Coronary artery (tissue), 2 donors: ENCODE measurements around the gene OAS3.
A peak's percentile ranks its signal among the peaks of the same experiment; 100 is the strongest.

Experiments used
- DNase-seq: peaks from one replicate; pipeline ENCODE4 v3.0.0-alpha.2; 2017; ENCODE audit warnings: low spot score
- H3K27ac ChIP-seq, 2 donors: fragments of 200-600 bp; sonication (generic); one replicate each; pipeline ENCODE4 v1.5.1; 2016 to 2019
- H3K4me3 ChIP-seq: fragments of 200-600 bp; sonication (generic); 2 replicates; pipeline ENCODE4 v1.5.1; 2016; ENCODE audit warnings: mild to moderate bottlenecking, moderate library complexity
- TF ChIP-seq, protein P1 (sequence below): fragments of 200-600 bp; sonication (generic); IDR thresholded peaks from one replicate; pipeline ENCODE4 v1.5.1; 2019; ENCODE audit warnings: antibody characterized with exemption

OAS3 gene

DNA sequence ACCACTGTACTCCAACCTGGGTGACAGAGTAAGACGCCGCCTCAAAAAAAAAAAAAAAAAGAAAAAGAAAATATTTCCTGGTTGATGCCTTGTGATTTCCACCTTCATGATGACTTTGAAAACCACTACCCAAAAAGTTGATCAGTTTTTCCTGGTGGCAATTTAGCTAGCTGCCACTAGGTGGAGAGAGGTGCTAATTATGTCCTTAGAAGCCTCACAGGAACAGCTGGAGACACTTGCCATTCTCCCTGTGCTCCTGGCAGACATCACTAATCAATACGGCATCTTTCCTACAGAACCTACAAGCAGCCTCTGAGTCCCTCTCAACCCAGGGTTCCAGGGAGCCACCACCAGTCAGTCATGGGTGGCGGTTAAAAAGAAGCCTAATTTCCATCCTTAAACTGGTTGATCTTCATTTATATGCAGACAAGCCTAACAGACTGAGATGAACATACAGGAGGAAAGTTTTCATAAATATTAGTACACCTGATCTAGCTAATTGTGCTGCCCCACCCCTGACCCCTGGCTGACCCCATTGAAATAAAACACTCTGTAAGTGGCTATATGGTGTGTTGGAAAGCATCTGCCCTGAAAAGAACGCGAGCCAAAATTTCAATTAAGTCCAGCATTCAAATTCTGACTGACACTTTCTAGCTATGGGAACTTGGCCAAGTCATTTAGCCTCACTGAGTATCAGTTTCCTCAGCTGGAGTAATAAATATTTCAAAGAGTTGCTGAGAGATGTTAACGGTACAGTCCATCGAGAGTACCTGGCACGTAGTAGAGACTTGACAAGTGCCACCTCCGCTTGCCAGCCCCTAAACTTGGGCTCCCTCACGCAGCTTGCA lies 37.8 kb upstream of the OAS3 start:
- no peak overlapping the region for H3K27ac ChIP-seq
- no peak for DNase-seq
- H3K4me3 ChIP-seq: no peak overlapping the region
- TF ChIP-seq, protein P1, sequence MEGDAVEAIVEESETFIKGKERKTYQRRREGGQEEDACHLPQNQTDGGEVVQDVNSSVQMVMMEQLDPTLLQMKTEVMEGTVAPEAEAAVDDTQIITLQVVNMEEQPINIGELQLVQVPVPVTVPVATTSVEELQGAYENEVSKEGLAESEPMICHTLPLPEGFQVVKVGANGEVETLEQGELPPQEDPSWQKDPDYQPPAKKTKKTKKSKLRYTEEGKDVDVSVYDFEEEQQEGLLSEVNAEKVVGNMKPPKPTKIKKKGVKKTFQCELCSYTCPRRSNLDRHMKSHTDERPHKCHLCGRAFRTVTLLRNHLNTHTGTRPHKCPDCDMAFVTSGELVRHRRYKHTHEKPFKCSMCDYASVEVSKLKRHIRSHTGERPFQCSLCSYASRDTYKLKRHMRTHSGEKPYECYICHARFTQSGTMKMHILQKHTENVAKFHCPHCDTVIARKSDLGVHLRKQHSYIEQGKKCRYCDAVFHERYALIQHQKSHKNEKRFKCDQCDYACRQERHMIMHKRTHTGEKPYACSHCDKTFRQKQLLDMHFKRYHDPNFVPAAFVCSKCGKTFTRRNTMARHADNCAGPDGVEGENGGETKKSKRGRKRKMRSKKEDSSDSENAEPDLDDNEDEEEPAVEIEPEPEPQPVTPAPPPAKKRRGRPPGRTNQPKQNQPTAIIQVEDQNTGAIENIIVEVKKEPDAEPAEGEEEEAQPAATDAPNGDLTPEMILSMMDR: peak; percentile 25

DNA sequence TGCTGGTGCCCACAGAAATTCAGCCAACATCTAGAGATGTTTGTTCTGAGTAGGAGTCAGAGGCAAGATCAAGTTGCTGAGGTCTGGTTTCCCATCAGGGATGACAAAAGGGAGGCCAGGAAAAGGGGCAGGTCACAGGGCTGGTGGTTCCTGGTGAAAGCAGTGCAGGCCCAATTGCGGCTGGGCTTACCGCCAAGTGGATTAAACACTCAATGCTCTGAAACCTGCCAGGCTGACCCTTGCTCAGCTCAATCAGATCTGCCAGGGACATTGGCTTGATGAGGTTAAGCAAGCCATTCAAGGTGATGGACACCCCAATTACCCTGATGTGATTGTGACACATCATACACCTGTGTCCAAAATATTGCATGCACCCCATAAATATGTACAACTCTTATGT lies 37.0 kb upstream of the OAS3 start:
- TF ChIP-seq, protein P1: no peak
- no peak overlapping the region for H3K4me3 ChIP-seq
- H3K27ac ChIP-seq: no peak overlapping the region
- DNase-seq: no peak

DNA sequence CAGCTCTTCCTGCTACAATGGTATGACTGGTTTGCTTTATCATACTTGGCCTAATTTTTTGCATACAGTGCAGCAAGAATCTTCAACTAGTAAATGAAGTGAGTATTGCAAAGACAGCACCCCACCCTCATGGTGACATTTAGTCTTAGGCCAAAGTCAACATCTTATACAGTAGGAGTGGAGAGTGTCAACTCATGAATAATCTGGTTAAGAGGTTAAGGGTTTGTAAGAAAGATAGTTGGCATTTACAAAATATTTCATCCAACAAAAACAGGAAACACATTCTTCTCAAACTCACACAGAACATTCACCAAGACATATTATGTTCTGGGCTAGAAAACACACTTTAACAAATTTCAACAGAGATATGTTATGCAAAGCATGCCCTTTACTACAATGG lies 33.7 kb upstream of the OAS3 start:
- Histone ChIP-seq H3K27ac (no peak overlapping the region), H3K4me3 (no peak overlapping the region)
- TF ChIP-seq, protein P1: no peak
- DNase-seq: no peak

DNA sequence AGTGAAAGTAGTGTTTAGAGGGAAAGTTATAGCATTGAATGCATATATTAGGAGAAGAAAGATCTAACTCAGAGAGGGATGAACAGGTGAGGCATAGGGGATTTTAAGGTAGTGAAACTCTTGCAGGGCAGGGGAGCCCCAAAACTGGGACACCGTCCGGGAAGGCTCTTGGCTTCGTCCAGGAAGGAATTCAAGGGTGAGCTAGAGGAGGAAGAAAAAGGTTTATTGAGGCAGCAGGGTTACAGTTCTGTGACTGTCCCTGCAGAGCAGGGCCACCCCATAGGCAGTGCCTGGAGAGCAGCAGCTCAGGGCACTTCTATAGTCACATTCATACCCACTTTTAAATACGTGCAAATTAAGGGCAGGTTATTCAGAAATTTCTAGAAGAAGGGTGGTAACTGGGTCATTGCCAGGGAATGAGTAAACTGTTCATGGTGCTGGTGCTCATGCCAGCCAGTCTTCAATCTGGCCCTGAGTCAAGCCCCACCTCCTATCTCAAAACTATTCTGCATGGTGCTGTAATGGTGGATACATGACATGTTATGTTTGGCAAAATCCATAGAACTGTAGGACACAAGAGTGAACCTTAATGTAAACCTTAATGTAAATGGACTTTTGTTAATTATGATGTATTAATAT lies 32.7 kb upstream of the OAS3 start:
- peak overlapping the region in 1 of 2 donors; percentile 43 for H3K27ac ChIP-seq
- no peak for DNase-seq

DNA sequence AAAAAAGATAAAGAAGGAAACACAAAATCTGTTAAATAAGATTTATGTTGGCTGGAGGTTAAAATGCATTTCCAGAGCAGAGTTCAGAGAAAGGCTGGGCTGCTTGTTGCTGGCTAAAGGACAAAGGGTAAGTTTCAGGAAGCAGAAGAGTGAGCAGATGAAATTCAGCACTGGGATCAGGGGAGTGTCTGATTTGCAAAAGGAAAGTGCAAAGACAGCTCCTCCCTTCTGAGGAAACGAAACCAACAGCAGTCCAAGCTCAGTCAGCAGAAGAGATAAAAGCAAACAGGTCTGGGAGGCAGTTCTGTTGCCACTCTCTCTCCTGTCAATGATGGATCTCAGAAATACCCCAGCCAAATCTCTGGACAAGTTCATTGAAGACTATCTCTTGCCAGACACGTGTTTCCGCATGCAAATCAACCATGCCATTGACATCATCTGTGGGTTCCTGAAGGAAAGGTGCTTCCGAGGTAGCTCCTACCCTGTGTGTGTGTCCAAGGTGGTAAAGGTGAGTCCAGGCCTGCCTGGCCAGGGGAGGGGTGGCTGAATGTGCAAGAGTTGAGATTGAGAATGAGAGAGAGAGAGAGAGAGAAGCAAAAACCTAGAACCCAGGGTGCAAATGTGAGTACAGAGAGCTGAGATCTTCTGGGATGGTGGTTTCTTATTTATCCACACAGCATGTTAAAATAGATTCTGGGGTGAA lies 31.4 kb upstream of the OAS3 start, which contains the start of gene OAS1:
OAS1 (plus strand) TSS at position 251 of the 703 bp plus-strand sequence; CDS start at position 329, 78 bp downstream.
- TF ChIP-seq, protein P1: no peak
- no peak for DNase-seq
- Histone ChIP-seq H3K4me3 (peak within 1 kb of the TSS; percentile 71), H3K27ac (peak within 1 kb of the TSS in 1 of 2 donors; percentile 81)

More for the DNA sequence above, 32.7 kb upstream of the OAS3 start:
- H3K4me3 ChIP-seq: no peak overlapping the region
- TF ChIP-seq, protein P1: no peak

DNA sequence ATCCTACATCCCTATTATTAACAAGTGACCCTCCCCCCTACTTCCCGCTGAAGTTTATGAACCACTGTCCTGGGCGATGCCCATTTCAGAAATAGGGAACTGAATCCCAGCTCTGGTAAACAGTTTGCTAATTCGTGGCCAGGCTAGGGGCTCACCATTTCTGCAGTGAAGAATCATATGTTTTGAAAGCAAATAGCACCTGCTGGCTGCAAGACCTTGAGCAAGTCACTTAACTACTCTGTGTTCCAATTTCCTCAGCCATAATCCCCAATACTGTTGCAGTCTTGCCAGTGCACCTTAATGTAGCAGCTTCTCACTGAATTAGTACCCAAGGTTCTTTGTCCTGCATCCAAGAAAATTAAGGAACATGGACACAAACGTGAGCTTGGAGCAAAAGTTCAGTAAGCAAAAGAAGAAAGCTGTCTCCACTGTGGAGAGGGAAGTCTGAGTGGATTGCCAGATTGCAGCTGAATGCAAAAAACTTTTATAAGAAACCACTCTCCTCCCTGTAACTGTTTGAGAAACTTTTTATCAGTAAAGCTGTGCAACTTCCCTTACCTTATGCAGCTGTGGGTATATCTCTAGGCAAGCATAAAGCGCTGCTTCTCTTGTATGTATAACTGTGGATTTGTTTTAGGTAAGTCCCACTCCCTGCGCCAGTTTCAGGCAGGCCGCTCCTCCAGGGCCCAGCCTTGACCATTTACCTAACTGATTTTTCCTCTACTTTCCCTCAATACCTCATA lies 30.7 kb upstream of the OAS3 start:
- Histone ChIP-seq H3K27ac (peak overlapping the region in 1 of 2 donors; percentile 81), H3K4me3 (peak overlapping the region; percentile 71)
- TF ChIP-seq, protein P1: no peak
- DNase-seq: no peak
